HL-60 (cell line): ENCODE measurements around the gene YTHDF2.
"Not testable (repeated sequence)": the region's sequence is repeated elsewhere in the genome, so short reads cannot be mapped to it uniquely, and the experiment has no call there.

ENCODE experiments used
- DNase-seq, 2 experiments: peaks; one replicate each; pipeline ENCODE4 v3.0.0-alpha.2; 2010 to 2020; ENCODE audit warnings: low read depth in 1 of 2, low spot score in 1 of 2
- H3K27ac ChIP-seq: fragments of 250-450 bp; sonication (Bioruptor Pico); replicated peaks from 2 replicates; pipeline ENCODE4 v1.5.1; 2020; ENCODE audit warnings: mild to moderate bottlenecking, moderate library complexity
- H3K27me3 ChIP-seq: fragments of 250-450 bp; sonication (Bioruptor Pico); 2 replicates; pipeline ENCODE4 v1.5.1; 2021; ENCODE audit warnings: mild to moderate bottlenecking, moderate library complexity; ENCODE audit not compliant: insufficient read depth, poor library complexity, severe bottlenecking
- H3K4me3 ChIP-seq: replicated peaks from 2 replicates; pipeline ENCODE4 v1.5.1; 2011; ENCODE audit warnings: mild to moderate bottlenecking, control low read depth, low read length; ENCODE audit not compliant: insufficient read depth
- CTCF ChIP-seq: IDR thresholded peaks from one replicate; pipeline ENCODE4 v1.5.1; 2011; ENCODE audit warnings: low read length, control low read depth, inconsistent platforms; ENCODE audit not compliant: insufficient read depth
- GABPA ChIP-seq: IDR thresholded peaks from 2 replicates; pipeline ENCODE4 v1.6.1; 2012; ENCODE audit warnings: low read depth
- POLR2AphosphoS5 ChIP-seq: IDR thresholded peaks from 2 replicates; pipeline ENCODE4 v1.6.1; 2012; ENCODE audit warnings: low read depth
- REST ChIP-seq: IDR thresholded peaks from 2 replicates; pipeline ENCODE4 v1.6.1; 2012; ENCODE audit warnings: low read depth; ENCODE audit not compliant: insufficient replicate concordance
- SPI1 ChIP-seq: IDR thresholded peaks from 2 replicates; pipeline ENCODE4 v1.6.1; 2012; ENCODE audit warnings: low read depth, mild to moderate bottlenecking, borderline replicate concordance

YTHDF2 gene

GRCh38 chr1:28783363-28783762 is 46.6 kb downstream of the YTHDF2 start:
- no peak overlapping the region for H3K27ac ChIP-seq
- DNase-seq, result no peak
- no peak for TF ChIP-seq POLR2AphosphoS5
- no peak for TF ChIP-seq CTCF
- no peak for TF ChIP-seq SPI1
- no peaks in the 10 kb centered on the region for H3K27me3 ChIP-seq
- no peak overlapping the region for H3K4me3 ChIP-seq

- H3K4me3 ChIP-seq, result no peak overlapping the region
- DNase-seq, result no peak
- TF ChIP-seq REST (no peak), GABPA (no peak), POLR2AphosphoS5 (no peak)
Observed at GRCh38 chr1:28789412-28789811, 52.7 kb downstream of the YTHDF2 start.

GRCh38 chr1:28789816-28790215 is 53.1 kb downstream of the YTHDF2 start:
- H3K27ac ChIP-seq, result no peak overlapping the region
- no peaks in the 10 kb centered on the region for H3K27me3 ChIP-seq
- no peak for TF ChIP-seq POLR2AphosphoS5
- TF ChIP-seq REST, result no peak
- TF ChIP-seq GABPA, result no peak
- no peak for TF ChIP-seq SPI1
- TF ChIP-seq CTCF, result no peak
- H3K4me3 ChIP-seq, result no peak overlapping the region
- no peak for DNase-seq

More at GRCh38 chr1:28789412-28789811, 52.7 kb downstream of the YTHDF2 start:
- no peak overlapping the region for H3K27ac ChIP-seq
- no peaks in the 10 kb centered on the region for H3K27me3 ChIP-seq

GRCh38 chr1:28790377-28791035 is 53.8 kb downstream of the YTHDF2 start:
- no peak overlapping the region for H3K4me3 ChIP-seq
- no peak for DNase-seq
- TF ChIP-seq GABPA (no peak), REST (no peak), POLR2AphosphoS5 (no peak), SPI1 (no peak), CTCF (no peak)
- no peaks in the 10 kb centered on the region for H3K27me3 ChIP-seq
- H3K27ac ChIP-seq, result no peak overlapping the region

- DNase-seq, result not testable (repeated sequence)
Observed at GRCh38 chr1:28791929-28792328, 55.2 kb downstream of the YTHDF2 start.

More at GRCh38 chr1:28791929-28792328, 55.2 kb downstream of the YTHDF2 start:
- H3K27me3 ChIP-seq, H3K27ac ChIP-seq, H3K4me3 ChIP-seq: not testable (repeated sequence)
